K562 (cell line): ENCODE results near the gene ATIC. TPM values are rescaled to one million over a fixed set of nuclear protein-coding genes. Genes with fewer than 3 reads are reported as not detected.
A peak's percentile ranks its signal among the peaks of the same experiment; 100 is the strongest.

ENCODE experiments used
- ATAC-seq: fragments of 200-7000 bp; cut with Tn5 transposase; 3 replicates; pipeline ENCODE4 v1.9.1; 2020; ENCODE audit warnings: moderate library complexity
- BruUV-seq: library from RNA; stranded (reverse); fragments of 400-500 nt; replicated peaks from 2 replicates; lab custom pipeline; 2021; lab: Mats Ljungman, UMichigan
- CTCF ChIA-PET: fragments of 300-600 bp; formaldehyde crosslinking; extraction: SDS; loops from one replicate; lab custom pipeline; 2021; ENCODE audit warnings: low intra/inter-chr PET ratio; lab: Yijun Ruan, JAX
- POLR2A ChIA-PET: fragments of 300-600, 350-650 bp; sonication (Branson Sonifier 250); formaldehyde crosslinking; extraction: SDS; loops from one replicate; lab custom pipeline; 2021; ENCODE audit warnings: antibody characterized with exemption, inconsistent platforms; lab: Yijun Ruan, JAX
- DNase-seq, 4 experiments: peaks; one replicate each; pipeline versions ENCODE4 v3.0.0 to v3.0.0-alpha.2; 2011 to 2018; ENCODE audit warnings: low spot score in 3 of 4, mixed read lengths in 3 of 4; ENCODE audit errors: extremely low read depth in 1 of 4
- FAIRE-seq: peaks from 2 replicates; lab custom pipeline; 2011; peaks lifted over from hg19 to GRCh38; lab: Jason Lieb, UNC
- H2AFZ ChIP-seq: 2 replicates; pipeline ENCODE4 v1.6.0; 2011; ENCODE audit warnings: low read depth, low read length, control low read depth, inconsistent platforms
- H3K27ac ChIP-seq: fragments of 200-600 bp; 3 replicates; pipeline ENCODE4 v1.8.0; 2011; ENCODE audit warnings: low read depth, mild to moderate bottlenecking, control low read depth, inconsistent platforms, low read length, moderate library complexity, mixed read lengths; ENCODE audit errors: extremely low read depth
- H3K27me3 ChIP-seq, 2 experiments: fragments of 300-600 bp in 1 of 2; 2 replicates in 1 of 2; 3 replicates in 1 of 2; pipeline versions ENCODE4 v1.6.0 to v1.8.0; 2011; ENCODE audit warnings: inconsistent platforms in 2 of 2, low read length in 2 of 2, mild to moderate bottlenecking in 1 of 2, mixed read lengths in 1 of 2, moderate library complexity in 1 of 2; ENCODE audit not compliant: control insufficient read depth in 2 of 2, insufficient read depth in 2 of 2
- H3K36me3 ChIP-seq: fragments of 300-600 bp; 3 replicates; pipeline ENCODE4 v1.8.0; 2011; ENCODE audit warnings: mild to moderate bottlenecking, low read length, inconsistent platforms; ENCODE audit not compliant: control insufficient read depth, insufficient read depth
- H3K4me1 ChIP-seq, 2 experiments: fragments of 200-600 bp in 1 of 2; replicated peaks in 1 of 2; 2 replicates in 1 of 2; 3 replicates in 1 of 2; pipeline versions ENCODE4 v1.5.1 to v1.8.0; 2011; ENCODE audit warnings: inconsistent platforms in 2 of 2, low read length in 2 of 2, mild to moderate bottlenecking in 1 of 2, mixed read lengths in 1 of 2, moderate library complexity in 1 of 2; ENCODE audit not compliant: control insufficient read depth in 2 of 2, insufficient read depth in 2 of 2
- H3K4me2 ChIP-seq: 2 replicates; pipeline ENCODE4 v1.6.1; 2011; ENCODE audit warnings: low read length, control low read depth, inconsistent platforms, mixed read lengths; ENCODE audit not compliant: insufficient read depth
- H3K4me3 ChIP-seq: fragments of 200-600 bp; sonication (generic), shearing (Covaris generic); 2 replicates; pipeline ENCODE4 v1.5.1; 2016; ENCODE audit warnings: control low read depth, inconsistent platforms
- H3K79me2 ChIP-seq: fragments of 200-600 bp; 3 replicates; pipeline ENCODE4 v1.8.0; 2011; ENCODE audit warnings: low read length, inconsistent platforms; ENCODE audit not compliant: control insufficient read depth, insufficient read depth
- H3K9ac ChIP-seq, 2 experiments: 2 replicates each; pipeline versions ENCODE4 v1.6.0 to v1.6.1; 2011; ENCODE audit warnings: low read depth in 2 of 2, low read length in 2 of 2, control low read depth in 1 of 2, inconsistent platforms in 1 of 2, mild to moderate bottlenecking in 1 of 2, mixed read lengths in 1 of 2; ENCODE audit not compliant: insufficient read depth in 1 of 2
- H3K9me1 ChIP-seq: one replicate; pipeline ENCODE4 v1.6.0; 2011; ENCODE audit warnings: inconsistent platforms, mild to moderate bottlenecking, low read length, moderate library complexity; ENCODE audit not compliant: control insufficient read depth, insufficient read depth
- H3K9me3 ChIP-seq: replicated peaks from 2 replicates; pipeline ENCODE4 v1.5.1; 2011; ENCODE audit warnings: low read depth, low read length, inconsistent platforms; ENCODE audit not compliant: control insufficient read depth, insufficient read depth
- H4K20me1 ChIP-seq: replicated peaks from 2 replicates; pipeline ENCODE4 v1.6.1; 2011; ENCODE audit warnings: low read length, inconsistent platforms, mixed read lengths; ENCODE audit not compliant: control insufficient read depth, insufficient read depth
- CEBPB ChIP-seq: fragments of 450-650 bp; IDR thresholded peaks from 2 replicates; pipeline ENCODE4 v1.6.1; 2016; ENCODE audit warnings: missing genetic modification characterization, missing compliant biosample characterization
- PHF8 ChIP-seq: fragments of 200-600 bp; sonication (generic); IDR thresholded peaks from 2 replicates; pipeline ENCODE4 v1.6.1; 2012; ENCODE audit warnings: mixed run types, mild to moderate bottlenecking, inconsistent platforms, low read length, moderate library complexity, borderline replicate concordance
- STAT6 ChIP-seq: sonication (generic); formaldehyde crosslinking; IDR thresholded peaks from 2 replicates; pipeline ENCODE4 v1.8.1; 2023; ENCODE audit warnings: mild to moderate bottlenecking, missing genetic modification reagents
- ZNF274 ChIP-seq: IDR thresholded peaks from 2 replicates; pipeline ENCODE4 v1.6.1; 2011; ENCODE audit warnings: low read depth, mild to moderate bottlenecking, low read length, moderate library complexity, borderline replicate concordance
- ZNF311 ChIP-seq: fragments of 250-450 bp; sonication (Bioruptor Pico); IDR thresholded peaks from 2 replicates; pipeline ENCODE4 v1.4.0; 2020; ENCODE audit warnings: mild to moderate bottlenecking, moderate library complexity
- ZNF764 ChIP-seq: fragments of 250-450 bp; sonication (Bioruptor Pico); IDR thresholded peaks from 2 replicates; pipeline ENCODE4 v1.4.0; 2020; ENCODE audit warnings: low read depth, mild to moderate bottlenecking, moderate library complexity
- WGBS: fragments of 100-300 bp; shearing (Covaris generic); methylation state at CpG from one replicate; pipeline ENCODE4 v1.1.6; 2016; ENCODE audit warnings: low coverage, mixed read lengths; ENCODE audit not compliant: insufficient coverage; ENCODE audit errors: missing lambda C conversion rate; 5-methylcytosine and 5-hydroxymethylcytosine counted together
- in situ Hi-C: fragments of 300-500 bp; cut with MboI; formaldehyde crosslinking; loops from 4 replicates; pipeline ENCODE4 v1.15.0; 2018; ENCODE audit warnings: inconsistent platforms, mixed read lengths
- intact Hi-C: fragments of 100-400 bp; cut with micrococcal nuclease; formaldehyde crosslinking; loops from 2 replicates; pipeline ENCODE4 v1.14.2; 2022
- polyA plus RNA-seq, 8 experiments: library from polyadenylated mRNA; depleted of rRNA in 4 of 8; stranded (reverse) in 5 of 8; unstranded in 3 of 8; fragments of >200 nt; fragmentation: Nextera tagmentation in 2 of 8; fragmentation: Illumina TruSeq in 1 of 8; extraction: Ambion mirVana in 2 of 8; extraction: Trizol in 1 of 8; gene quantifications; 2 replicates each; pipeline versions ENCODE4 v1.2.1 to v1.2.3, GENCODE V29; 2011 to 2014; ENCODE audit warnings: inconsistent platforms in 1 of 8, missing spikeins in 1 of 8
- total RNA-seq, 7 experiments: library from RNA; depleted of rRNA in 6 of 7; stranded (reverse); fragments of >200 nt in 6 of 7; fragmentation: Illumina TruSeq in 2 of 7; extraction: Trizol in 2 of 7; gene quantifications; 2 replicates each; pipeline versions ENCODE4 v1.2.1 to v1.2.3, GENCODE V29; 2011 to 2021; ENCODE audit warnings: low replicate concordance in 1 of 7

The ATIC gene
- total and polyA plus RNA-seq, 9 of the 15 experiments (the other 6 are each of a cell fraction or from before 2014, with no cell fraction given): 45.6 to 480 (median 212) TPM

GRCh38 chr2:215352602-215353001 lies 40.7 kb downstream of the ATIC start:
- Histone ChIP-seq H3K79me2 (no peaks in the 10 kb centered on the region), H2AFZ (no peak overlapping the region), H3K9ac (no peak overlapping the region), H3K27me3 (no peaks in the 10 kb centered on the region), H4K20me1 (no peaks in the 10 kb centered on the region), H3K4me3 (no peak overlapping the region), H3K9me3 (no peaks in the 10 kb centered on the region), H3K27ac (no peak overlapping the region), H3K9me1 (no peaks in the 10 kb centered on the region), H3K4me2 (no peak overlapping the region), H3K36me3 (peaks cover 29% of the 10 kb centered on the region), H3K4me1 (no peaks in the 10 kb centered on the region; a peak in 2 of 5 replicates)
- TF ChIP-seq ZNF311 (no peak), STAT6 (no peak), CEBPB (tag) (peak; percentile 31; the same call in 1 of the 2 replicates), ZNF274 (no peak), ZNF764 (CRISPR knock-in tag) (no peak), PHF8 (no peak)
- DNase-seq: no peak
- 86% methylated on average over 4 of the region's 4 CpGs for WGBS
- no peak for FAIRE-seq
- ATAC-seq: no peak
- POLR2A ChIA-PET: no interaction called here
- intact Hi-C loops: loop anchor here (10.0 kb wide), 1 partner anchor 582 kb away; no protein-coding TSS in a partner anchor
- BruUV-seq: no TSS peak
- CTCF ChIA-PET: no interaction called here
- in situ Hi-C loops: no loop called here
